Measurements from ENCODE around the gene PVR. TPM values are rescaled to one million over a fixed set of nuclear protein-coding genes. Genes with fewer than 3 reads are reported as not detected.
A peak's percentile ranks its signal among the peaks of the same experiment; 100 is the strongest.
"Not testable (repeated sequence)": the region's sequence is repeated elsewhere in the genome, so short reads cannot be mapped to it uniquely, and the experiment has no call there.

PVR gene
- total RNA-seq, 1 donor from 2014 or later = 15.7 TPM

DNA sequence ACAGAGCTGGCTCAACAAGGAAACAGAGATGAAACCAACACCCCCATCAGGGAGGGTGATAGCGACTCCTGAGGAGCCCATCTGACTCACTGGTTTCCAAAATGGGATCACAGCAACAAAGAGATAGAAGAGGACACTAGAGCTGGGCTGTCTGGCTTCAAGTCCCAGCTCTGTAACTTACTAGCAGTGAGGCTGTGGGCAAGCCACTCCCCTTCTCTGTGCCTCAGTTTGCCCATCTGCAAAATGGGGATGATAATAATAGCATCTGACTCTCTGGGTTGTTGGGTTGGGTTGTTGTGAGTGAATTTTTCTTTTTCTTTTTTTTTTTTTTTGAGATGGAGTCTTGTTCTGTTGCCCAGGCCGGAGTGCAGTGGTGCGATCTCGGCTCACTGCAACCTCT, 16.1 kb upstream of the PVR start:
- H3K4me3 ChIP-seq (ENCODE audit: low read length in 3 of 3) = no peak overlapping the region
- no peaks in the 10 kb centered on the region for H3K9me3 ChIP-seq (ENCODE audit: control insufficient read depth in 3 of 3, low read length in 3 of 3)
- H3K27me3 ChIP-seq (ENCODE audit: control insufficient read depth in 3 of 3, insufficient read depth in 3 of 3, low read length in 3 of 3) = peaks cover 0 to 3% (median 0%) of the 10 kb centered on the region in 3 donors

DNA sequence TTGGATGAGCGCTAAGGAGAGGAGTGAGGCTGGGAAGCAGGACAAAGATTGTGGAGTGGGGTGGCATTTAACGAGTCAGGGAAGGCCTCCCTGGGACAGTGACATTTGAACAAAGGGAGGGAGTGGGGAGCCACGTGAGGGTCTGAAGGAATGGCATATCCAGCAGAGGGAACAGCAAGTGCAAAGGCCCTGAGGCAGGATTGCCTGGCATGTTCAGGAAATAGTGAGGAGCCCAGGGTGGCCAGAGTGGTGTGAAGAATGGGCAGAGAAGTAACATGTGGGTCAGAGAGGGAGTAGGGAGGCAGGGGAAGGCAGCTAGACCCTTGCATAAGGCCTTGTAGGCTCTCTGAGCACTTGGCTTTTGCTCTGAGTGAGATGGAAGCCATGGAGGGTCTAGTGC, 14.9 kb upstream of the PVR start:
- Histone ChIP-seq H3K4me1 (ENCODE audit: control insufficient read depth in 3 of 3, insufficient read depth in 3 of 3, low read length in 3 of 3) (peaks cover 3 to 17% (median 5%) of the 10 kb centered on the region in 3 donors), H3K36me3 (ENCODE audit: control insufficient read depth in 3 of 3, insufficient read depth in 3 of 3, low read length in 3 of 3) (peaks cover 0 to 4% (median 0%) of the 10 kb centered on the region in 3 donors), H3K9me3 (ENCODE audit: control insufficient read depth in 3 of 3, low read length in 3 of 3) (no peaks in the 10 kb centered on the region), H3K9ac (ENCODE audit: low read depth in 1 of 3, low read length in 3 of 3) (no peak overlapping the region), H3K27me3 (ENCODE audit: control insufficient read depth in 3 of 3, insufficient read depth in 3 of 3, low read length in 3 of 3) (no peaks in the 10 kb centered on the region), H3K27ac (ENCODE audit: low read depth, low read length) (no peak overlapping the region), H3K4me3 (ENCODE audit: low read length in 3 of 3) (no peak overlapping the region)

More for the DNA sequence above, 16.1 kb upstream of the PVR start:
- Histone ChIP-seq H3K36me3 (ENCODE audit: control insufficient read depth in 3 of 3, insufficient read depth in 3 of 3, low read length in 3 of 3) (peaks cover 0 to 4% (median 0%) of the 10 kb centered on the region in 3 donors), H3K27ac (ENCODE audit: low read depth, low read length) (no peak overlapping the region), H3K4me1 (ENCODE audit: control insufficient read depth in 3 of 3, insufficient read depth in 3 of 3, low read length in 3 of 3) (peaks cover 3 to 17% (median 5%) of the 10 kb centered on the region in 3 donors), H3K9ac (ENCODE audit: low read depth in 1 of 3, low read length in 3 of 3) (no peak overlapping the region)

DNA sequence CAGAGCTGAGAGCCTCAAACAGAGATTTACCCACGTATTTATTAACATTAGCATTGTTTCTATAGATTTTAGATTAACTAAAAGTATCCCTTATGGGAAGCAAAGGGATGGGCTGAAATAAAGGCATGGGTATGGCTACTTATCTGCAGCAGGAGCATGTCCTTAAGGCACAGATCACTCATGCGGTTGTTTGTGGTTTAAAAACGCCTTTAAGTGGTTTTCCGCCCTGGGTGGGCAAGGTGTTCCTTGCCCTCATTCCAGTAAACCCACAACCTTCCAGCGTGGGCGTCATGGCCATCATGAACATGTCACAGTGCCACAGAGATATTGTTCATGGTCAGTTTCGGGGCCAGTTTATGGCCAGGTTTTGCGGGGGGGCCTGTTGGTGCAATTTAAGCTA, 12.1 kb upstream of the PVR start:
- not testable (repeated sequence) for H3K9me3 ChIP-seq (ENCODE audit: control insufficient read depth in 3 of 3, low read length in 3 of 3); H3K27ac ChIP-seq (ENCODE audit: low read depth, low read length); H3K27me3 ChIP-seq (ENCODE audit: control insufficient read depth in 3 of 3, insufficient read depth in 3 of 3, low read length in 3 of 3); H3K4me3 ChIP-seq (ENCODE audit: low read length in 3 of 3); H3K4me1 ChIP-seq (ENCODE audit: control insufficient read depth in 3 of 3, insufficient read depth in 3 of 3, low read length in 3 of 3); H3K9ac ChIP-seq (ENCODE audit: low read depth in 1 of 3, low read length in 3 of 3); H3K36me3 ChIP-seq (ENCODE audit: control insufficient read depth in 3 of 3, insufficient read depth in 3 of 3, low read length in 3 of 3)

DNA sequence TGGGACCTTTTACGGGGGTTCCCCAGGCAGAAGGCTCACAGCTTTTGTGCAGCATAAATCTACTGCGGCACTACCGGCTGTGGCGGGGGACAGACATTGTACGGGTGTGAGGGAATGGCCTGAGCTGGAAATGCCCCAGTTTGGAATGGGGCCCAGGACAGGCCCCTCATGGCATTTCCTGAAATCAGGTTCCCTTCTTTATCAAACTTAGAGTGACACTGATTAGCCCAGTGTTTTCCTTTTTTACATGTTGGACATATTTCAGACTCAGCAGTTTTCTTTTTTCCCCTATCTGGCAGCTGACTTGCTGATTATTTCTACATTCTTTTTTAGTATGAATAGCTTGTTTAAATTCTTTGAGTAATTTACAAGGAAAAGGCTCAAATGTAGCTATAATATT, 9.7 kb upstream of the PVR start:
- H3K4me1 ChIP-seq (ENCODE audit: control insufficient read depth in 3 of 3, insufficient read depth in 3 of 3, low read length in 3 of 3) = peaks cover 0 to 11% (median 0%) of the 10 kb centered on the region in 3 donors
- not testable (repeated sequence) for H3K27me3 ChIP-seq (ENCODE audit: control insufficient read depth in 3 of 3, insufficient read depth in 3 of 3, low read length in 3 of 3); H3K27ac ChIP-seq (ENCODE audit: low read depth, low read length); H3K9me3 ChIP-seq (ENCODE audit: control insufficient read depth in 3 of 3, low read length in 3 of 3); H3K36me3 ChIP-seq (ENCODE audit: control insufficient read depth in 3 of 3, insufficient read depth in 3 of 3, low read length in 3 of 3); H3K9ac ChIP-seq (ENCODE audit: low read depth in 1 of 3, low read length in 3 of 3); H3K4me3 ChIP-seq (ENCODE audit: low read length in 3 of 3)

DNA sequence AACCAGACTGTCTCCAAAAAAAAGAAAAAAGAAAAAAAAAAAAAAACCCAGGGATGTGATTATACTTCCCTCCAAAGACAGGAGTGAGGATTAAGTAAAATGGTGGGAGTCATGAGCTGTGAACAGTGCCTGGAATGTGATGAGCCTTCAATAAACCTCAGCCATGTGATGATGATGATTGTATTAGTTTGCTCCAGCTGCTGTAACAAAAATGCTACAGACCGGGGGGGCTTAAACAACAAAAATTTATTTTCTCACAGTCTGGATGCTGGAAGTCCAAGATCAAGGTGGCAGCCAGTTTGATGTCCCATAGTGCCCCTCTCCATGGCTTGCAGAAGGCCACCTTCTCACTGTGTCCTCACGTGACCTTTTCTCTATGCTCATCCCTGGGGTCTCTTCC, 8.9 kb upstream of the PVR start:
- Histone ChIP-seq H3K4me3 (ENCODE audit: low read length in 3 of 3) (no peak overlapping the region), H3K36me3 (ENCODE audit: control insufficient read depth in 3 of 3, insufficient read depth in 3 of 3, low read length in 3 of 3) (no peaks in the 10 kb centered on the region), H3K9ac (ENCODE audit: low read depth in 1 of 3, low read length in 3 of 3) (no peak overlapping the region), H3K9me3 (ENCODE audit: control insufficient read depth in 3 of 3, low read length in 3 of 3) (no peaks in the 10 kb centered on the region), H3K4me1 (ENCODE audit: control insufficient read depth in 3 of 3, insufficient read depth in 3 of 3, low read length in 3 of 3) (peaks cover 0 to 11% (median 0%) of the 10 kb centered on the region in 3 donors), H3K27me3 (ENCODE audit: control insufficient read depth in 3 of 3, insufficient read depth in 3 of 3, low read length in 3 of 3) (no peaks in the 10 kb centered on the region), H3K27ac (ENCODE audit: low read depth, low read length) (no peak overlapping the region)

DNA sequence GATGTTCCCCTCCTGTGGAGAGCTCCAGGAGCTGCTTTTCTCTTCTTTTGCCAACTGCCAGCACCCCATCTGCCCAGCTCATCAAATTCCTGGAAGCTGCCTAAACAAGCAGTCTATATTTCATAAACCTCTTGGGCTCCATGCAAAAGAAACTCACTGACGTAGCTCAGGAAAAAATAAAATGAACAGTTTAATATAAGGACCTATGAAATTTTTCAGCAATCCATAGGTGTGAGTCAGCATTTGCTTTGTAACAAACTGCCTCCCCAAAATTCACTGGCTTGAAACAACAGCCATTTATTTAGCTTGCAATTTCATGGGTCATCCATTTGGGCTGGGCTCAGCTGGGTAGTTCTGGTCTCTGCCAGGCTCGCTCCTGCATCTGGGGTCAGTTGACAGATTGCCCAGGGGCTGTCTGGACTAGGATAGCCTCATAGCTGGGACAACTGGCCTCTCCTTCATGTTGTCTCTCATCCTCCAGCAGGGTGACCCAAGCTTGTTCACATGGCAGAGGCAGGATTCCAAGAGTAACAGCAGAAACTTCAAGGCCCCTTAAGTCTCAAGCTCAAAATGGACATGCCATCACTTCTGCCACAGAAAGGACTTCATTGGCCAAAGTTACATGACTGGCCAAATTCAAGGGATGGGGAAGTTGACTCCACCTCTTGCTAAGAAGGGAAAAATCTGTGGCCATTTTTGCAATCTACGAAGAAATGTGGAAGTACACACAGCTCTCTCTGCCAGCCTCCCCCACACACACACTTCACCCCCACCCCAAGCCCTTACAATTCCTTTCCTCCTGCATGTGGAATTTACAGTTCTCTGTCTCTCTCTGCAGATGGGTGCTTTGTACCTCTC, 7.9 kb upstream of the PVR start:
- Histone ChIP-seq H3K4me3 (ENCODE audit: low read length in 3 of 3) (no peak overlapping the region), H3K4me1 (ENCODE audit: control insufficient read depth in 3 of 3, insufficient read depth in 3 of 3, low read length in 3 of 3) (peaks cover 3 to 17% (median 8%) of the 10 kb centered on the region in 3 donors), H3K27ac (ENCODE audit: low read depth, low read length) (no peak overlapping the region), H3K9ac (ENCODE audit: low read depth in 1 of 3, low read length in 3 of 3) (no peak overlapping the region), H3K36me3 (ENCODE audit: control insufficient read depth in 3 of 3, insufficient read depth in 3 of 3, low read length in 3 of 3) (no peaks in the 10 kb centered on the region), H3K9me3 (ENCODE audit: control insufficient read depth in 3 of 3, low read length in 3 of 3) (no peaks in the 10 kb centered on the region), H3K27me3 (ENCODE audit: control insufficient read depth in 3 of 3, insufficient read depth in 3 of 3, low read length in 3 of 3) (no peaks in the 10 kb centered on the region)

DNA sequence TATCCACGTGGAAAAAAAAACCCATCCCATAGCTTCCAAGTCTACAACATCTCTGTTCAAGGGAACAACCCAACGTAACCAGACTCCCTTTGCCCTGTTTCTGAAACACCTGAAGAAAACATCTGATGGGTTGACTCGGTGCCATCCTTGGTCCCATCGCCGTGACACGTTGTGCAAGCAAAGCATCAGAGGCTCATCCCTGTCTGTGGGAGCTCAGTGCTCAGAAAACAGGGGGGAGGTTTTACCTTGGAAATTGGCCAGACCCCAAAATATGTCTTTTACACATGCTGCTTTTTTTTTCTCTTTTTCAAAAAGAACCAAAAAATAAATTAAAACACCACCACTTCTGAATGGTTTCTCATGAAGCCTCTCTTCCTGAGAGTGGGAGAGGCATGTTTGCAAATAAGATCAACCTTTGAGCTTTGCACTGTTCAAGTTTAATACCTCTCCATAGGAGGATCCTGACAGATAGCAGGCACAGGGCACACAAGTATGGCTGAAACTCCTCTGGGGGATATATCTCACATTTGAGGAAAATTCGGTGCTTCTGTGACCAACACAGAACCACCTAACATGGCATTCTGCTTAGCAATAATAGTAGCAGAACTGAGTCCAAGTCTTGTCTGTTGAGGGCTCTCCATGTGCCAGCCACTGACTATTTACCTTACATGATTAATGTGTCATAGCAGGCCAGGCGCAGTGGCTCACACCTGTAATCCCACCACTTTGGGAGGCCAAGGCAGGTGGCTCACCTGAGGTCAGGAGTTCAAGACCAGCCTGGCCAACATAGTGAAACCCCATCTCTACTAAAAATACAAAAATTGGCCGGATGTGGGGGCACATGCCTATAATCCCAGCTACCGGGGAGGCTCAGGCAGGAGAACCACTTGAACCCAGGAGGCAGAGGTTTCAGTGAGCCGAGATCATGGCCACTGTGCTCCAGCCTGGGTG, 7.0 kb upstream of the PVR start:
- Histone ChIP-seq H3K27me3 (ENCODE audit: control insufficient read depth in 3 of 3, insufficient read depth in 3 of 3, low read length in 3 of 3) (no peaks in the 10 kb centered on the region), H3K4me1 (ENCODE audit: control insufficient read depth in 3 of 3, insufficient read depth in 3 of 3, low read length in 3 of 3) (peaks cover 3 to 24% (median 15%) of the 10 kb centered on the region in 3 donors), H3K27ac (ENCODE audit: low read depth, low read length) (no peak overlapping the region), H3K9me3 (ENCODE audit: control insufficient read depth in 3 of 3, low read length in 3 of 3) (no peaks in the 10 kb centered on the region), H3K36me3 (ENCODE audit: control insufficient read depth in 3 of 3, insufficient read depth in 3 of 3, low read length in 3 of 3) (no peaks in the 10 kb centered on the region), H3K9ac (ENCODE audit: low read depth in 1 of 3, low read length in 3 of 3) (no peak overlapping the region), H3K4me3 (ENCODE audit: low read length in 3 of 3) (no peak overlapping the region)

DNA sequence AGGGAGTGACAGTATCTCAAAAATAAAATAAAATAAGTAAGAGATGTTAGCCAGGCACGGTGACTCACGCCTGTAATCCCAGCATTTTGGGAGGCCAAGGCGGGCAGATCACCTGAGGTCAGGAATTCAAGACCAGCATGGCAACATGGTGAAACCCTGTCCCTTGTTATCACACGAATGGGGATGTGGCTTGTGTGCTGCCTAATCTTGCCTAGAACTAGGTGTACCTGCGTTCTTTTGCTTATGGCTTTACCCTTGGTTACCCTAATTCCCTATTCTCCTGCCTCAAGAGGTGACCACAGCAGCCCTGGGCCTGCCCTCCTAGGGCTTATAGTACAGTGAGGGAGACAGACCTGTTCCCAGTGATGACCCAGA, 6.3 kb upstream of the PVR start:
- Histone ChIP-seq H3K4me1 (ENCODE audit: control insufficient read depth in 3 of 3, insufficient read depth in 3 of 3, low read length in 3 of 3) (peaks cover 3 to 24% (median 15%) of the 10 kb centered on the region in 3 donors), H3K27ac (ENCODE audit: low read depth, low read length) (no peak overlapping the region), H3K36me3 (ENCODE audit: control insufficient read depth in 3 of 3, insufficient read depth in 3 of 3, low read length in 3 of 3) (no peaks in the 10 kb centered on the region), H3K9me3 (ENCODE audit: control insufficient read depth in 3 of 3, low read length in 3 of 3) (no peaks in the 10 kb centered on the region), H3K9ac (ENCODE audit: low read depth in 1 of 3, low read length in 3 of 3) (no peak overlapping the region), H3K27me3 (ENCODE audit: control insufficient read depth in 3 of 3, insufficient read depth in 3 of 3, low read length in 3 of 3) (no peaks in the 10 kb centered on the region), H3K4me3 (ENCODE audit: low read length in 3 of 3) (no peak overlapping the region)

DNA sequence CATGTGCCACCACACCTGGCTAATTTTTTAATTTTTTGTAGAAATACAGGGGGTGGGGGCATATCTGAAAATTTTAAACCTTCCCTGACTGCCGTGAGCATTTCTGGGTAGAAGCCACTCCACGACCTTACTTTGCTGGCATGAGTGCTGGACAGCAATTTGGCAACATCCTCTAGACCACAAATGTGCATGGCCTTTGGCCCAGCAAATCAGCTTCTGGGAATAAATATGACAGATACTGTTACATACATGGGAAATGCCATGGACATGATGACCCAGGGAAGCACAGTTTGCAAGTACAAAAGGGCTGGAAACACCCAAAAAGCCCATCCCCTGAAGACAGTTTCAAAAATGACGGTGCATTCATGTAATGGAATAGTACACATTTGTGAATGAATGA, 3.2 kb upstream of the PVR start:
- Histone ChIP-seq H3K9me3 (ENCODE audit: control insufficient read depth in 3 of 3, low read length in 3 of 3) (no peaks in the 10 kb centered on the region), H3K4me3 (ENCODE audit: low read length in 3 of 3) (no peak overlapping the region), H3K27ac (ENCODE audit: low read depth, low read length) (no peak overlapping the region), H3K27me3 (ENCODE audit: control insufficient read depth in 3 of 3, insufficient read depth in 3 of 3, low read length in 3 of 3) (no peaks in the 10 kb centered on the region), H3K4me1 (ENCODE audit: control insufficient read depth in 3 of 3, insufficient read depth in 3 of 3, low read length in 3 of 3) (peaks cover 10 to 31% (median 23%) of the 10 kb centered on the region in 3 donors), H3K9ac (ENCODE audit: low read depth in 1 of 3, low read length in 3 of 3) (peak overlapping the region in 1 of 3 donors; percentile 38), H3K36me3 (ENCODE audit: control insufficient read depth in 3 of 3, insufficient read depth in 3 of 3, low read length in 3 of 3) (peaks cover 0 to 2% (median 0%) of the 10 kb centered on the region in 3 donors)

Data from skeletal muscle tissue (tissue), 4 donors.